Omental fat pad (tissue), 4 donors: ENCODE data around the gene DPF1. TPM values are rescaled to one million over a fixed set of nuclear protein-coding genes. Genes with fewer than 3 reads are reported as not detected.

Experiments used
- ATAC-seq: fragments of 150-250 bp; one replicate; pipeline ENCODE4 v1.9.1; 2016; ENCODE audit warnings: mild to moderate bottlenecking, moderate library complexity; ENCODE audit not compliant: low FRiP score
- DNase-seq: peaks from one replicate; pipeline ENCODE4 v3.0.0-alpha.2; 2019; ENCODE audit warnings: low spot score
- total RNA-seq, 4 donors: library from RNA; depleted of rRNA; stranded (reverse); fragments of >200 nt; gene quantifications; one replicate each; pipeline ENCODE4 v1.1.0, GENCODE V29; 2016
- TF ChIP-seq, protein P1 (sequence below), 3 donors: fragments of 450-650 bp; IDR thresholded peaks; one replicate each; pipeline ENCODE4 v1.5.1; 2016 to 2017; ENCODE audit warnings: antibody characterized with exemption in 3 of 3, mild to moderate bottlenecking in 3 of 3, moderate library complexity in 2 of 3

DPF1 gene
- total RNA-seq, 4 donors from 2014 or later = not detected

DNA sequence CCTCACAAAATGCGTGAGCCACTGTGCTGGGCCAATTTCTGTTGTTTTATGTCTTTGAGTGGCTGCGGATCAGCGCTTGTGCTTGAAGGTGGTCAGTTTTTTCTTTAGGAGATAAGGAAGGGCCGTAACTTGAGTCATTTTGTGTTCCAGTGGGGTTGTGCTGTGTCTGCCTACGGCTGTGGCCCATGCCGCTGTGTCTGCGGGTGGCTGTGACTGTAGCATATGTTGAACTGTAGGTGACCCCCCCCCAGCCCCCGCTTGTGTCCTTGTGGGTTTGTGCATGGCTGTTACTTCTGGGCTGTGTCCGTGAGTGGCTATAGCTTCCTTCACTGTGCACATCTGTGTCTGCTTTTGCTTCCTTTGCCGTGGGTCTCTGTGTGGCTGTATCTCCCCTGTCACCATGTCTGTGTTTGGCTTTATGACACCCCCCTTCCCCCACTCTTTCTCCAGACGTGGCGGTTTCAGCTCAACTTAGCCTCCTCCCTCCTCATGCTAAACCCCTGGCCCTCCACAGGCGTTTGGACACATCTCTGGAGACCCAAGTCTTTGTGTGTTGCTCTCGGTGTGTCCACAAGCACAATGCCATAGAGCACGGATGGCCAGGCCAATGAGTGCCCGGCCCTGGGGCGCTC is 31.5 kb upstream of the DPF1 start:
- peak; percentile 17 for ATAC-seq
- TF ChIP-seq, protein P1, sequence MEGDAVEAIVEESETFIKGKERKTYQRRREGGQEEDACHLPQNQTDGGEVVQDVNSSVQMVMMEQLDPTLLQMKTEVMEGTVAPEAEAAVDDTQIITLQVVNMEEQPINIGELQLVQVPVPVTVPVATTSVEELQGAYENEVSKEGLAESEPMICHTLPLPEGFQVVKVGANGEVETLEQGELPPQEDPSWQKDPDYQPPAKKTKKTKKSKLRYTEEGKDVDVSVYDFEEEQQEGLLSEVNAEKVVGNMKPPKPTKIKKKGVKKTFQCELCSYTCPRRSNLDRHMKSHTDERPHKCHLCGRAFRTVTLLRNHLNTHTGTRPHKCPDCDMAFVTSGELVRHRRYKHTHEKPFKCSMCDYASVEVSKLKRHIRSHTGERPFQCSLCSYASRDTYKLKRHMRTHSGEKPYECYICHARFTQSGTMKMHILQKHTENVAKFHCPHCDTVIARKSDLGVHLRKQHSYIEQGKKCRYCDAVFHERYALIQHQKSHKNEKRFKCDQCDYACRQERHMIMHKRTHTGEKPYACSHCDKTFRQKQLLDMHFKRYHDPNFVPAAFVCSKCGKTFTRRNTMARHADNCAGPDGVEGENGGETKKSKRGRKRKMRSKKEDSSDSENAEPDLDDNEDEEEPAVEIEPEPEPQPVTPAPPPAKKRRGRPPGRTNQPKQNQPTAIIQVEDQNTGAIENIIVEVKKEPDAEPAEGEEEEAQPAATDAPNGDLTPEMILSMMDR (IDR thresholded peaks at IDR 0.05) = no peak
- no peak for DNase-seq

DNA sequence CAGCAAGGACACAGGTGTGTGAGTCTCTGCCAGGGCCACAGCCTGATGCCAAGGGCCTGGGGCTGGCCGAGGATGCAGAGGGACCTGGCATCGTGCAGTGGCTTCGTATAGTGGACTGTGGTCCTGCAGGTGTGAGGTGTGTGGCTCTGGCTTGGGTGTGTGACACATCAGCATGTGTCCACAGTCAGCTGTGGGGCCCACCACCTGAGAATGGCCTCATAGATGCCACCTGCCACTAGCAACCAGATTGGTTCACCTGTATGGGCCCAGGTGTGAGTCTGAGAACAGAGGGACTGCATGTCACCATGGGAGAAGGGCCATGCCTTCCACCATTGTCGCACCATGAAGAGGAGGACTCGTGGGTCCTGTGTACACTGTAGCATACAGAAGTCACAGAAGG is 29.8 kb upstream of the DPF1 start:
- DNase-seq (no peak), ATAC-seq (no peak)
- TF ChIP-seq, protein P1 (IDR thresholded peaks at IDR 0.05) = no peak

DNA sequence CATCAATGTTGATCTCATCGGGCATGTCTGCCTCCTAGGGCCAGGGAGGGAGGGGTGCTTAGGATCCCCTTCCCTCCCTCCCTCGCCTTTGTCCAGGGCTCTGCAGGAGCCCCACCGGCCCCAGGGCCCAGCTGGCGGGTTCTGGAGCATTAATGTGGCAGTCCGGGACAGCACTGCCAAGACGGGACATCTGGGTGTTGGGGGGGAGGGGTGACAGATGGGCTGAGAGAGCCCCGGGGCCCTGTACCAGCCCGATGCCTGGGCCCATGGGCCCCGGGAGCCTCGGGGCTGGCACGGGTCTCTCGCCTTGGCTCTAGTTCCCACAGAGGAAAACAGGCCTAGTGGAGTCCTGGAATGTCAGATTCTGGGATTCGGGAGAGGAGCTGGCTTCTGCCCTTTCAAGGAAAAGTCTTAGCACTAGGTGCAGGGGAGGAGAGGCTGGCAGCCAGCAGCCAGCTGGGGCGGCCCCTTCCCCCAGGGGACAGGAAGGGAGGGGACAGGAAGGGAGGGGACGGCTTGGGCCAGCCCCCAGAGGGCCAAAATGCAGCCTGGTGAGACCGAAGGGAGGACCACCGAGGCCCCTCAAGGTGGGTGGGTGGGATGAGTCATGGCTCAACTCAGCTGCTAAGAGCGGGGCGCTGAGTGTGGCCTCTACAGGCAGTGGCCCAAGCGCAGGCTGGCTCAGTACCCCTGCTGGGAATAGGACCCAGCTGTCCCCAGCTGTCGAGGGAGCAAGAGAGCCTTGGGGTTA is 29.1 kb upstream of the DPF1 start:
- no peak for DNase-seq
- ATAC-seq = no peak
- TF ChIP-seq, protein P1 (IDR thresholded peaks at IDR 0.05) = no peak

DNA sequence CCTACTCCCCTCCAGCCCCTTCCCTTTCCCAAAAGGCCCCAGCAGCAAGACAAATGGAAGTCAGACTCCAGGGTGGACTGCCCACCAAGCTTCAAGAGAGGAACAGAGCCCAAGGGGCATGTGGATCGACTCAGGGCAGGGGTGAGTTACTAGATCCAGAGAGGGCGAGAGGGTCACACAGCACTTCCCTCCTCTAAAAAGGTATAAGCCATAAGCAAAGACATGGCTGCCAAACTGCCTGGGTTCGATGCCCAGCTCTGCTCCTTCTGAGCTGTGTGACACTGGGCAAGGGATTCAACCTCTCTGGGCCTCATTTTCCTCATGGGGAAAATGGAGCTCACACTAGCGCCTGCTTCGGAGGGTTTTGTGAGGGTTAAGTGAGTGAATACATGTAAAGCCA is 28.4 kb upstream of the DPF1 start:
- DNase-seq = no peak
- ATAC-seq = no peak
- TF ChIP-seq, protein P1 (IDR thresholded peaks at IDR 0.05) = no peak

DNA sequence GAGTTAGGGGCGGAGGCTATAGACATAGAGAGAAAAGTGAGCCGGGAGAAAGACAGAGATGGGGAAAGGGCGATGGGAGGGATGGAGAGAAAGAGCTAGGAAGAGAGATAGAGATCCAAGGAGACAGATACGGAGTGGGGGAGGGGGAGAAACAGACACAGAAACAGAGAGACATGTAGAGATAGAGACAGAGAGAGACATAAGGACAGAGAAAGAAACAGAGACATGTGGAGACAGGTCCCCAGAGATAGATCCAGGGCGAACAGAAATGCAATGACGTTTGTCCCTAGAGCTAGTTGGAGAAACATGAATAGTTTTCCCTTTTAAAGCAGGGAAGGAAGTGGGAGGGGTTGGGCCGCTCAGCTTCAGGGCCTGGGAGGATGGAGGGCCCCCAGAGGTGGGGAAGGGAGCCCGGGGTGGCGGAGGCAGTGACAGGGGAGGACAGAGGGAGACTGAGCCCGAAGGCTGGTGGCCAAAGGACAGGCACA is 27.6 kb upstream of the DPF1 start:
- TF ChIP-seq, protein P1 (IDR thresholded peaks at IDR 0.05) = no peak
- no peak for DNase-seq
- no peak for ATAC-seq

DNA sequence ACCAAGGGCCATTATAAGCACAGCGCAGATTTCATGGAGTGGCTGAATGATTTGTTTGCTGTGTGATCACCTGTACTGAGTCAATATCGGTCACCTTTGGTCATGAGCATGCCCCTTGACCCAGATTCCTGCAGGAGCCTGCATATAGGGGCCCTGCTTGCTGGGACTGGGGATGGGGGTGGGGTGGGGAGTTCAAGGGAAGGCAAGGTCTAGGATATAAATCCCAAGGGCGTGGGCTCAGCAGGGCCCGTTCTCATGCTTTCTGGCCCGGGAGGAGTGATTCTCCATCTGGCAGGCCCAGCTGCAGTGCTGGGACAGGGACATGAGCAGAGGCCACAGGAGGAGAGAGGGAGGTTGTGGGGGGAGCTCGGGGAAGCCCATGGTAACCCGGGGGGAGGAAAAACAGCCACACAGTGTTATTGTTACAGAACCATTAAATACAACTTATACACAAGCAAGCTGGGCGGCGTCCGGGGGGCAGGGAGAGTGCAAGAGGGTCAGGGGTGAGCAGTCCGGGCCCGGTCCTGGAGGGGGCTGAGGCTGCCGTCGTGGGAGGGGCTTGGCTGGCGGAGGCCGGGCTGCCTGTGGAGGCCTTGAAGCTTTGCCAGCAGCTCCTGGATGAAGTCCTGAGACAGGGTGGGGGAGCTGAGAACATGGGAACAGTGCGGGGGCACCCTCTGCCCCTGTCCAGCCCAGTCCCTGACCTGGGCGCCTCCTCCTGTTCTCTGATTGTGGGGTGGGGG is 27.0 kb upstream of the DPF1 start:
- no peak for DNase-seq
- TF ChIP-seq, protein P1 (IDR thresholded peaks at IDR 0.05) = no peak
- ATAC-seq = no peak
